Kidney (tissue), 14 donors: ENCODE results near the gene RARRES1. TPM values are rescaled to one million over a fixed set of nuclear protein-coding genes. Genes with fewer than 3 reads are reported as not detected.

ENCODE experiments used
- DNase-seq, 5 donors: peaks; one replicate each; pipeline ENCODE4 v3.0.0-alpha.2; 2013 to 2020
- FAIRE-seq: peaks from 2 replicates; lab custom pipeline; 2012; peaks lifted over from hg19 to GRCh38; lab: Jason Lieb, UNC
- H3K27ac ChIP-seq, 2 donors: one replicate each; pipeline ENCODE4 v1.7.0; 2013; ENCODE audit warnings: low read depth in 2 of 2, low read length in 2 of 2, inconsistent platforms in 1 of 2
- H3K27me3 ChIP-seq: one replicate; pipeline ENCODE4 v1.7.1; 2013; ENCODE audit warnings: low read length, inconsistent platforms; ENCODE audit not compliant: control insufficient read depth, insufficient read depth
- H3K36me3 ChIP-seq, 3 donors: one replicate each; pipeline versions ENCODE4 v1.7.0 to v1.7.1; 2013; ENCODE audit warnings: low read length in 3 of 3, control low read depth in 1 of 3, inconsistent platforms in 1 of 3; ENCODE audit not compliant: insufficient read depth in 3 of 3, control insufficient read depth in 2 of 3
- H3K4me1 ChIP-seq, 3 donors: one replicate each; pipeline versions ENCODE4 v1.7.0 to v1.7.1; 2013; ENCODE audit warnings: low read length in 3 of 3, inconsistent platforms in 1 of 3, low read depth in 1 of 3; ENCODE audit not compliant: control insufficient read depth in 2 of 3, insufficient read depth in 2 of 3
- H3K4me3 ChIP-seq, 3 donors: one replicate each; pipeline versions ENCODE4 v1.7.0 to v1.8.1; 2013; ENCODE audit warnings: low read length in 3 of 3, control low read depth in 1 of 3, inconsistent platforms in 1 of 3
- H3K9ac ChIP-seq, 3 donors: one replicate each; pipeline versions ENCODE4 v1.7.0 to v1.7.1; 2013; ENCODE audit warnings: low read length in 3 of 3, control low read depth in 1 of 3, inconsistent platforms in 1 of 3
- H3K9me3 ChIP-seq, 3 donors: one replicate each; pipeline versions ENCODE4 v1.7.0 to v1.7.1; 2013; ENCODE audit warnings: low read length in 3 of 3, control low read depth in 1 of 3, inconsistent platforms in 1 of 3; ENCODE audit not compliant: control insufficient read depth in 2 of 3, insufficient read depth in 1 of 3
- intact Hi-C: fragments of 100-400 bp; cut with DNase I; formaldehyde crosslinking; loops from one replicate; pipeline ENCODE4 v1.11.1; 2022
- polyA plus RNA-seq: library from polyadenylated mRNA; stranded (reverse); fragments of 350-450 nt; fragmentation: Illumina TruSeq; extraction: RNeasy Lipid Tissue Mini Kit (QIAGEN cat#74804); gene quantifications from one replicate; pipeline ENCODE4 v1.2.3, GENCODE V29; 2014; ENCODE audit warnings: low read depth, low replicate concordance; ENCODE audit not compliant: insufficient read depth
- total RNA-seq: library from RNA; stranded (reverse); fragmentation: NEBNext Ultra II Directional; extraction: Animal tissue kit (Norgen Biotek cat#: 25700); gene quantifications from one replicate; pipeline ENCODE4 v1.2.1, GENCODE V29; 2021
- TF ChIP-seq, protein P1 (sequence below): IDR thresholded peaks from 3 replicates; pipeline ENCODE4 v1.5.1; 2012; ENCODE audit warnings: mild to moderate bottlenecking, moderate library complexity, borderline replicate concordance; ENCODE audit not compliant: insufficient read depth; ENCODE audit errors: extremely low read depth
- donor health status: control.
- donor health status: control.
- donor health status: control.
- donor health status: control.
- donor health status: control.
- donor health status: DM: yes; HTN: yes; CAD: no.
- donor health status: Normal renal cell carcinoma (clear cell type).

Gene RARRES1
- total and polyA plus RNA-seq, 2 donors from 2014 or later: 10.3 to 94.0 TPM

GRCh38 chr3:158666416-158666815 is 65.8 kb downstream of the RARRES1 start:
- intact Hi-C loops: loop anchor here (10.0 kb wide), 1 partner anchor 128 kb away; no protein-coding TSS in a partner anchor
- FAIRE-seq (no peak), DNase-seq (no peak)

DNA sequence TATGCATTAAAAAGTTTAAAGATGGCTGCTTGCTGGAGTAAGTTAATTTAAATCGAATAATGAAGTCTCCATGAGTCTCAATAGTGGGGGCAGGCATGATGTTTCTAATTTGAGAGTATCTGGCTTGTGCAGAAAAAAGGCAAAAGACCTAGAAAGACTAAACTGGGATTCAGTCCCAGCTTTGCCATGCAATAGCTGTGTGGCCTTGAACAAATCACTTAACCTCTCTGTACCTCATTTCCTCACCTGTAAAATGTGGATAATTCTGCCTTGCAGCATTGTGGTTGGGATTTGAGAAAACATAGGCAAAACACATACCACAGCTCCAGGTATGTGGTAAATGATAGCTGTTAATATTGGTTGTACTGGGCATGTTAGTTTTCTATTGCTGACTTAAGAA is 68.4 kb downstream of the RARRES1 start:
- H3K36me3 ChIP-seq: peaks cover 0 to 47% (median 36%) of the 10 kb centered on the region in 3 donors
- H3K9me3 ChIP-seq: no peaks in the 10 kb centered on the region
- no peak overlapping the region for H3K9ac ChIP-seq
- no peaks in the 10 kb centered on the region for H3K27me3 ChIP-seq
- no peaks in the 10 kb centered on the region for H3K4me1 ChIP-seq
- intact Hi-C loops: loop anchor here (10.0 kb wide), 1 partner anchor 131 kb away; no protein-coding TSS in a partner anchor
- no peak overlapping the region for H3K4me3 ChIP-seq
- FAIRE-seq: no peak
- TF ChIP-seq, protein P1, sequence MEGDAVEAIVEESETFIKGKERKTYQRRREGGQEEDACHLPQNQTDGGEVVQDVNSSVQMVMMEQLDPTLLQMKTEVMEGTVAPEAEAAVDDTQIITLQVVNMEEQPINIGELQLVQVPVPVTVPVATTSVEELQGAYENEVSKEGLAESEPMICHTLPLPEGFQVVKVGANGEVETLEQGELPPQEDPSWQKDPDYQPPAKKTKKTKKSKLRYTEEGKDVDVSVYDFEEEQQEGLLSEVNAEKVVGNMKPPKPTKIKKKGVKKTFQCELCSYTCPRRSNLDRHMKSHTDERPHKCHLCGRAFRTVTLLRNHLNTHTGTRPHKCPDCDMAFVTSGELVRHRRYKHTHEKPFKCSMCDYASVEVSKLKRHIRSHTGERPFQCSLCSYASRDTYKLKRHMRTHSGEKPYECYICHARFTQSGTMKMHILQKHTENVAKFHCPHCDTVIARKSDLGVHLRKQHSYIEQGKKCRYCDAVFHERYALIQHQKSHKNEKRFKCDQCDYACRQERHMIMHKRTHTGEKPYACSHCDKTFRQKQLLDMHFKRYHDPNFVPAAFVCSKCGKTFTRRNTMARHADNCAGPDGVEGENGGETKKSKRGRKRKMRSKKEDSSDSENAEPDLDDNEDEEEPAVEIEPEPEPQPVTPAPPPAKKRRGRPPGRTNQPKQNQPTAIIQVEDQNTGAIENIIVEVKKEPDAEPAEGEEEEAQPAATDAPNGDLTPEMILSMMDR: no peak
- no peak for DNase-seq
- no peak overlapping the region for H3K27ac ChIP-seq

More at GRCh38 chr3:158666416-158666815, 65.8 kb downstream of the RARRES1 start:
- Histone ChIP-seq H3K36me3 (peaks cover 3 to 37% (median 30%) of the 10 kb centered on the region in 3 donors), H3K27ac (no peak overlapping the region), H3K27me3 (no peaks in the 10 kb centered on the region), H3K9me3 (no peaks in the 10 kb centered on the region), H3K9ac (no peak overlapping the region), H3K4me1 (peaks cover 0 to 2% (median 0%) of the 10 kb centered on the region in 3 donors), H3K4me3 (no peak overlapping the region)
- TF ChIP-seq, protein P1: no peak

DNA sequence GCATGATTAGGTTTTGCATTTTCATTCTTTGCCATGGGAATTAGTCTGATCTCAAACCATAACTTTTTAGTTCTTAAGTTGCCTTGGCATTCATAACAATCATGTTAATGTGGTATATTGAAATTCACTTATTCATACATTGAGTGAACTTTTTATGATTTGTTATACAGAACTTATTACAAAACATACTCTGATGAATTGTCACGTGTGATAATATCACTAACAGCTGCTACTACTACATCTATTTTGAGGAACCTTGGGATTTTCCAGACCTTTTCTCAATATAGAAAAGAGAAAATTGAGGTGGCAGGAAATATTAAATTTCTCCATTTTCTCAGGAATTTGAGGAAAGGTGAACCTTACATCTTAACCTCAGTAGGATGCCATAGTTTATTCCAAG is 69.0 kb downstream of the RARRES1 start:
- peaks cover 0 to 49% (median 34%) of the 10 kb centered on the region in 3 donors for H3K36me3 ChIP-seq
- H3K9me3 ChIP-seq: no peaks in the 10 kb centered on the region
- no peaks in the 10 kb centered on the region for H3K4me1 ChIP-seq
- DNase-seq (no peak), FAIRE-seq (no peak)
- H3K27ac ChIP-seq: no peak overlapping the region
- H3K4me3 ChIP-seq: no peak overlapping the region
- TF ChIP-seq, protein P1: no peak
- no peak overlapping the region for H3K9ac ChIP-seq
- intact Hi-C loops: loop anchor here (10.0 kb wide), 1 partner anchor 132 kb away; no protein-coding TSS in a partner anchor
- no peaks in the 10 kb centered on the region for H3K27me3 ChIP-seq
